AG04450 (cell line): Measurements from ENCODE around the gene CPE. TPM values are rescaled to one million over a fixed set of nuclear protein-coding genes. Genes with fewer than 3 reads are reported as not detected.
A peak's percentile ranks its signal among the peaks of the same experiment; 100 is the strongest.

ENCODE experiments used
- CTCF ChIA-PET: fragments of 300-600, 350-600 bp; formaldehyde crosslinking; extraction: SDS; loops from one replicate; lab custom pipeline; 2022; ENCODE audit warnings: antibody characterized with exemption, inconsistent platforms; lab: Charles Lee
- POLR2A ChIA-PET: fragments of 350-600 bp; formaldehyde crosslinking; extraction: SDS; loops from one replicate; lab custom pipeline; 2021; ENCODE audit warnings: antibody characterized with exemption, inconsistent platforms; lab: Yijun Ruan, JAX
- DNase-seq: peaks from one replicate; pipeline ENCODE4 v3.0.0-alpha.2; 2011; ENCODE audit warnings: low read depth, low spot score
- H3K27ac ChIP-seq: one replicate; pipeline ENCODE4 v1.5.1; 2012; ENCODE audit warnings: low read depth, low read length, control low read depth
- H3K27me3 ChIP-seq: one replicate; pipeline ENCODE4 v1.6.0; 2012; ENCODE audit warnings: low read length; ENCODE audit not compliant: control insufficient read depth, insufficient read depth
- H3K4me3 ChIP-seq: 2 replicates; pipeline ENCODE4 v1.5.1; 2011; ENCODE audit warnings: mild to moderate bottlenecking, low read depth, low read length, control low read depth
- H3K9me3 ChIP-seq: 2 replicates; pipeline ENCODE4 v1.5.1; 2012; ENCODE audit warnings: low read length; ENCODE audit not compliant: control insufficient read depth, insufficient read depth
- polyA plus RNA-seq: library from polyadenylated mRNA; depleted of rRNA; stranded (reverse); fragments of >200 nt; gene quantifications from 2 replicates; pipeline ENCODE4 v1.2.3, GENCODE V29; 2011
- TF ChIP-seq, protein P1 (sequence below): IDR thresholded peaks from 2 replicates; pipeline ENCODE4 v1.5.1; 2011; ENCODE audit warnings: low read depth, low read length, control low read depth, inconsistent platforms

CPE gene
- polyA plus RNA-seq, 1 experiment = 11.8 TPM

DNA sequence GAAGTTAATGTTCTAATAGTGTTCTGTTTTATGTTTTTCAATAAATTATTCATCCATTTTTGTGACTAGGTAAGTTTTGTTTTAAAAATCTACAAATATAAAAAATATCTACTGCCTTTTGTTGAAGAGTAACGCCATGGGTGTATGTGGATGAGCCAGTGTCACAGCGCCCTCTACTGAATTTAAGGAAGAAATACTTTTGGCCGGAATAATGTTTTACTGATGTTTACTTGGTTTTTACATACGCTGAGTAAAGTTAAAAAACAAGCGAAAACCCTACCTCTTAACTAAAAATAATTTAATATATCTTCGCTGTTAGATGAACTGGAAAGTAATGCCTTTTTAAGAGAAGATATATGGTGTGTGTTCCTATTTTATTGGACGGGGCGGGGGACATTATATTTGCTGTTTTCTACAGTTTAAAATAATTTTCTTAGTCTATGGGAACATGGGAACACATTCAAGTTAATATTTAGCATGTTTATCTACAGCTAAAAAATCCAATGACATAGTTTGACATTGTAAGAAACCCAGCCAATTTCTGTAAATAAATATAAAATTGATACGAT, 86.1 kb downstream of the CPE start:
- CTCF ChIA-PET = interaction anchor here (0.8 to 6.6 kb wide), 12 partner anchors 10 to 351 kb away, joined by 3 to 89 read pairs (median 4); partner anchors contain the start of gene TMEM192
- POLR2A ChIA-PET = no interaction called here
- peak; percentile 11 for DNase-seq
- Histone ChIP-seq H3K9me3 (no peaks in the 10 kb centered on the region), H3K27me3 (no peaks in the 10 kb centered on the region), H3K27ac (no peak overlapping the region), H3K4me3 (no peak overlapping the region)
- TF ChIP-seq, protein P1, sequence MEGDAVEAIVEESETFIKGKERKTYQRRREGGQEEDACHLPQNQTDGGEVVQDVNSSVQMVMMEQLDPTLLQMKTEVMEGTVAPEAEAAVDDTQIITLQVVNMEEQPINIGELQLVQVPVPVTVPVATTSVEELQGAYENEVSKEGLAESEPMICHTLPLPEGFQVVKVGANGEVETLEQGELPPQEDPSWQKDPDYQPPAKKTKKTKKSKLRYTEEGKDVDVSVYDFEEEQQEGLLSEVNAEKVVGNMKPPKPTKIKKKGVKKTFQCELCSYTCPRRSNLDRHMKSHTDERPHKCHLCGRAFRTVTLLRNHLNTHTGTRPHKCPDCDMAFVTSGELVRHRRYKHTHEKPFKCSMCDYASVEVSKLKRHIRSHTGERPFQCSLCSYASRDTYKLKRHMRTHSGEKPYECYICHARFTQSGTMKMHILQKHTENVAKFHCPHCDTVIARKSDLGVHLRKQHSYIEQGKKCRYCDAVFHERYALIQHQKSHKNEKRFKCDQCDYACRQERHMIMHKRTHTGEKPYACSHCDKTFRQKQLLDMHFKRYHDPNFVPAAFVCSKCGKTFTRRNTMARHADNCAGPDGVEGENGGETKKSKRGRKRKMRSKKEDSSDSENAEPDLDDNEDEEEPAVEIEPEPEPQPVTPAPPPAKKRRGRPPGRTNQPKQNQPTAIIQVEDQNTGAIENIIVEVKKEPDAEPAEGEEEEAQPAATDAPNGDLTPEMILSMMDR = peak; percentile 80

DNA sequence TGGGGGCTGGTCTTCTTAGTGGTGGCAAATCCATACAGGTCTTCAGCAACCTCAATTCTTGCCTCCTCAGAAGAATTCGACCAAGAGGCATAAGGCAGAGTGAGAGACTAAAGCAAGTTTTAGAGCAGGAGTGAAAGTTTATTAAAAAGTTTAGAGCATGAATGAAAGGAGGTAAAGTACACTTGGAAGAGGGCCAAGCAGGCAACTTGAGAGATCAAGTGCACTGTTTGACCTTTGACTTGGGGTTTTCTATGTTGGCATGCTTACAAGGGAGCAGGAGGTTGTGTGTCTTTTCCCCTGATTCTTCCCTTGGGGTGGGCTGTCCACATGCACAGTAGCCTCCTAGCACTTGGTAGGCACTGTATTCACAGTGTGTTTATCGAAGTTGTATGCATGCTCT, 91.2 kb downstream of the CPE start:
- CTCF ChIA-PET = interaction anchor here (6.6 kb wide), 1 partner anchor 338 kb away, joined by 89 read pairs; no protein-coding TSS in a partner anchor
- TF ChIP-seq, protein P1 = no peak
- Histone ChIP-seq H3K27ac (no peak overlapping the region), H3K27me3 (no peaks in the 10 kb centered on the region), H3K4me3 (no peak overlapping the region), H3K9me3 (peaks cover 5% of the 10 kb centered on the region; the same call in 1 of the 2 replicates)
- POLR2A ChIA-PET = interaction anchor here (0.6 kb wide), 1 partner anchor 314 kb away, joined by 5 read pairs; no protein-coding TSS in a partner anchor
- DNase-seq = no peak

DNA sequence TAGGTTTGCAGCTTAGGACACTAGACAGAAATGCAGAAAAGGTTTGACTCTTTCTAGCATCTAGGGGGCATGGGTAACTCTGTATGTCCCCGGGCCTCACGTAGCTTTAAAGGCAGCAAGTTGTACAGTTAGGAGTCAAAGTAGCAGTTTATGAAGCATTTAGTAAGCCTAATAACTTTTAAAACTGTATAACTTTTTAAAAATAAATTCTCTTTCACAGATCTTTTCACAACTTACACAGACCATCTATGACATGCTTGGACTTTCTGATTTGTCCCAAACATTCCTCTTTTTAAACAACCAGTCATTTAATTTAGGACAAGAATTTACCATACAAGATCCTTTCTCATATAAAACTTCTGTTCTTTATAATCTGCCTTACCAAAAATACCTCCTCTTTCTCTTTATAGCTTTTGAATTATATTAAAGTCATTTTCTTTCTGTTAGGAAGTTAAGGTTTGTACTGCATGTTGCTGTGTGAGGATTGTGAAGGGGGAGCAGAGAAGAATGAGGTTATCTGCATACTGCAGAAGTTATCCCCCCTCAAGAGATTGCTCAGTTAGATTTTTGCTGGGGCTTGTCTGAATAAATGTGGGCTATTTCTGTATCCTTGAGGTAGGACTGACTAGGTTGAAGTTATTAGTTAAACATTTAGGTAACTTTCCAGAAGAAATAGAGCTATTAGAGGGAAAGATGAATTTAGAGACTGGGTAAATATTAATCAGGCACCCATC, 94.3 kb downstream of the CPE start:
- ChIA-PET CTCF (interaction anchor here (0.6 to 1.2 kb wide), 3 partner anchors 341 to 1923 kb away, joined by 3 to 8 read pairs (median 5); no protein-coding TSS in a partner anchor), POLR2A (no interaction called here)
- TF ChIP-seq, protein P1 = no peak
- H3K4me3 ChIP-seq = no peak overlapping the region
- DNase-seq = no peak
- H3K27ac ChIP-seq = no peak overlapping the region
- H3K27me3 ChIP-seq = no peaks in the 10 kb centered on the region
- peaks cover 5% of the 10 kb centered on the region; the same call in 1 of the 2 replicates for H3K9me3 ChIP-seq

DNA sequence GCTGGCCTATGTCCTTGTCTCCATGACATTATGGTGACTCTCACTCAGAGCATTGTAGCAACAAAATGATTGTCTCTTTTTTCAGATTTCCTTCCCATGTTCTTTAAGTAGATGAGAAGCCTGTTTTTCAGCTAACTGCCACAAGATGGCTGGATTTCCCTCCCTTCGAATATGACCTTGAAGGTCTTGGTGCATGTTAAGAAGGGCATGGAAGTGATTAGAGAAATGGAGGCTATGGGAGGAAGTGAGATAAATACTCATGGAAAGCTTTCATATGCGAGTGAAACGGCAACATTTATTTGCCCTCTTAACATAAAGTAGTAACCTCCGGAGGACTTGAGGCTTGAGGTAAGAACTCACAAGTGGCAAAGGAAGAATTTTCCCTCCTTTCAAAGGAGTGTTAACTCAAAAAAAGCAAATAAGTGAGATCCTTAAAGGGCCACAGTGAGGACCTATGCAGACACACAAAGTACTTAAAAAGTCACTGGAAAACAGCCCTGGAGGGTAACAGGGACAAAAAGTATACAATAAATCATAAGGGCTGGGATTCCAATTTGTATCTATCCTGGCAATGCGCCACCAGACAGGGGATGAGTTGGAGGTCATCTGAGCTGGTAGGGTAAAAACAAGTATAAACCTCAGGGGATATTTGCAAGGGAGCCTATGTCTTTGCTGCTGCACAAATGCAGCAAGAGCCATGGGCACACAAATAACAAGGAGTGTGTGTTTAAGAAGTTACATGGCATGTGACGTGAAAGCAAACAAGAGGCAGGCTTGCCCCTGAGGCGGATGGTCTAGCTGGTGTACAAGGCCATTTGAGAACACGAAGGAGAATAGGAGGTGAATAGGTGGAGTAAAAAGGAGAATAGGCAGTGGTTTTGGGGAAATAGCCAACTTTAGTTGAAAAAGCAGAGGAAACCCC, 96.2 kb downstream of the CPE start:
- POLR2A ChIA-PET = no interaction called here
- Histone ChIP-seq H3K9me3 (peaks cover 5% of the 10 kb centered on the region; the same call in 1 of the 2 replicates), H3K27ac (no peak overlapping the region), H3K4me3 (no peak overlapping the region), H3K27me3 (no peaks in the 10 kb centered on the region)
- TF ChIP-seq, protein P1 = no peak
- CTCF ChIA-PET = no interaction called here
- DNase-seq = no peak
